ENCODE measurements around the gene CHMP4A. TPM values are rescaled to one million over a fixed set of nuclear protein-coding genes. Genes with fewer than 3 reads are reported as not detected.
A peak's percentile ranks its signal among the peaks of the same experiment; 100 is the strongest.

The CHMP4A gene
- total RNA-seq, 1 donor from 2014 or later: 33.1 TPM

GRCh38 chr14:24232645-24233537 lies 19.6 kb upstream of the CHMP4A start, which contains the start of gene GMPR2:
GMPR2 (plus strand) TSS chr14:24232929; CDS start chr14:24233254, 325 bp downstream.
- no peak for TF ChIP-seq CTCF (IDR thresholded peaks at IDR 0.05; ENCODE audit: borderline replicate concordance)
- Histone ChIP-seq H3K27me3 (ENCODE audit: low read depth) (no peaks in the 10 kb centered on the region), H3K4me1 (peaks cover 60% of the 10 kb centered on the region), H3K27ac (replicated peaks) (peak within 1 kb of the TSS; percentile 97), H3K4me3 (peak within 1 kb of the TSS; percentile 90), H3K9me3 (replicated peaks) (no peaks in the 10 kb centered on the region), H3K36me3 (peaks cover 37% of the 10 kb centered on the region)
- intact Hi-C loops (cut with micrococcal nuclease): no loop called here
- no peak for DNase-seq

GRCh38 chr14:24232121-24232644 lies 18.9 kb upstream of the CHMP4A start, which contains the start of gene NEDD8:
NEDD8 (minus strand) TSS chr14:24232367; CDS start chr14:24232267, 100 bp downstream.
- H3K36me3 ChIP-seq: peaks cover 34% of the 10 kb centered on the region
- no peaks in the 10 kb centered on the region for H3K9me3 ChIP-seq (replicated peaks)
- peak within 1 kb of the TSS; percentile 97 for H3K27ac ChIP-seq (replicated peaks)
- H3K27me3 ChIP-seq (ENCODE audit: low read depth): no peaks in the 10 kb centered on the region
- no peak for TF ChIP-seq CTCF (IDR thresholded peaks at IDR 0.05; ENCODE audit: borderline replicate concordance)
- H3K4me3 ChIP-seq: peak within 1 kb of the TSS; percentile 90
- intact Hi-C loops (cut with micrococcal nuclease): no loop called here
- peak; percentile 93 for DNase-seq
- peaks cover 53% of the 10 kb centered on the region for H3K4me1 ChIP-seq

- Histone ChIP-seq H3K9me3 (replicated peaks) (no peaks in the 10 kb centered on the region), H3K4me1 (peaks cover 50% of the 10 kb centered on the region), H3K4me3 (peak overlapping the region; percentile 90), H3K27ac (replicated peaks) (peak overlapping the region; percentile 97), H3K36me3 (peaks cover 27% of the 10 kb centered on the region), H3K27me3 (ENCODE audit: low read depth) (no peaks in the 10 kb centered on the region)
- intact Hi-C loops (cut with micrococcal nuclease): no loop called here
- no peak for DNase-seq
- TF ChIP-seq CTCF (IDR thresholded peaks at IDR 0.05; ENCODE audit: borderline replicate concordance): no peak
Measured at GRCh38 chr14:24231263-24232120, 18.2 kb upstream of the CHMP4A start.

GRCh38 chr14:24228902-24229301 lies 15.6 kb upstream of the CHMP4A start:
- no peak for DNase-seq
- TF ChIP-seq CTCF (IDR thresholded peaks at IDR 0.05; ENCODE audit: borderline replicate concordance): no peak
- intact Hi-C loops (cut with micrococcal nuclease): no loop called here

GRCh38 chr14:24226473-24226872 lies 13.2 kb upstream of the CHMP4A start:
- intact Hi-C loops (cut with micrococcal nuclease): no loop called here
- H3K36me3 ChIP-seq: peaks cover 11% of the 10 kb centered on the region
- H3K4me1 ChIP-seq: peaks cover 30% of the 10 kb centered on the region
- H3K27me3 ChIP-seq (ENCODE audit: low read depth): no peaks in the 10 kb centered on the region
- TF ChIP-seq CTCF (IDR thresholded peaks at IDR 0.05; ENCODE audit: borderline replicate concordance): no peak
- H3K4me3 ChIP-seq: no peak overlapping the region
- H3K27ac ChIP-seq (replicated peaks): no peak overlapping the region
- H3K9me3 ChIP-seq (replicated peaks): no peaks in the 10 kb centered on the region
- no peak for DNase-seq

More at GRCh38 chr14:24228902-24229301, 15.6 kb upstream of the CHMP4A start:
- no peak overlapping the region for H3K27ac ChIP-seq (replicated peaks)
- H3K36me3 ChIP-seq: peaks cover 11% of the 10 kb centered on the region
- H3K9me3 ChIP-seq (replicated peaks): no peaks in the 10 kb centered on the region
- peaks cover 47% of the 10 kb centered on the region for H3K4me1 ChIP-seq
- H3K27me3 ChIP-seq (ENCODE audit: low read depth): no peaks in the 10 kb centered on the region
- H3K4me3 ChIP-seq: no peak overlapping the region

Measured in left ventricle myocardium inferior (tissue), 1 donor.